GM19099 (cell line): ENCODE data around the gene OLR1.

Experiments used
- POLR2A ChIP-seq: IDR thresholded peaks from 3 replicates; pipeline ENCODE4 v1.6.1; 2011; ENCODE audit warnings: low read depth; ENCODE audit not compliant: insufficient read length; ENCODE audit errors: extremely low read depth

OLR1 gene

DNA sequence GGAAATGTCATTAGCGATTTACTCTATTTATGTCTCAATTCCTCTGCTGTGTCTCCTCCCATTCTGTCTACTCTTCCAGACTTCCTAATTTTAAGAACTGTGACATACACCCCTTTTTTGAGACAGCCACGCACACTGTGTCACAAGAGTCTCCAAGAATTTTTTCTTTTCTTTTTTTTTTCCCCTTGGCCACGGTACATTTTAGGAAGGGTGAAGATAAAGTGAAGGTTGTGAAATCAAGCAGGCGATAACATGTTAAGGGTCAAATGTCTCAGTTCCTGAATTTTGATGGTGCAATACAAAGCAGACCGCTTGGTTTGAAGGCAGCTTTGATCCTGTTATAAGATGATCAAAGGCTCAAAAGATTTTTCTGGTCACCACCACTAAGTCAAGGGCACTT, 4.3 kb downstream of the OLR1 start:
- TF ChIP-seq POLR2A: no peak

DNA sequence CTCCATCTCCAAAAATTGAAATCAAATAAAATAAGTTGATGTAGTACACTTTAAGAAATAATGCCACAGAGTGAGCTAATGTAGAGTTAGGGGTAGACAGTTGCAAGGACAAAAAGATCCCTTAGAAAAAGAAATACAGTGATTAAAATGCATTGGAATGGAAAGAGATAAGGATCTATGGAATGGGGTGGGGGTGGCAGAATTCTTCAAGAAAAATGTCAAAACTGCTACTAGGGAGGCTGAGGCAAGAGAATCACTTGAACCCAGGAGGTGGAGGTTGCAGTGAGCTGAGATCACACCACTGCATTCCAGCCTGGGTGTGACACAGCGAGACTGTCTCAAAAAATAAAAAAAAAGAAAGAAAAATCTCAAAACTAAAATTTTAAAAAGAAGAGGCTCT, 6.5 kb downstream of the OLR1 start:
- TF ChIP-seq POLR2A: no peak

DNA sequence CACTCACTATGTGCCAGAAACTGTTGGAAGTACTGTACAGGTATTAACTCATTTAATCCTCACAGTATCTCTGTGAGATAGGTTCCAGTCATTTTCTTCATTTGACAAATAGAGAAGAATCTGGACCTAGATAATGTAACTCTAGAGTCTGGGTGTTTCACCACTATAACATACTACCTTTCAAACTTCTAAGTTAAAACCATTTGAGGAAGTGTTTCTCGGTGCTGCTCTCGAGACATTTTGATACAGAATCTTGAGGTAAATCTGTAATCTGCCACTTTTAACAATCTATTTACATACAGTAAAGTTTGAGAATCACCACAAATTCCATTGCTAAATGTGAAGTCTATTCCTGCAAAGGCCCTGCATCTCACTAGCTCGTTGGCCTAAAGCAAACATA, 8.8 kb downstream of the OLR1 start:
- no peak for TF ChIP-seq POLR2A

DNA sequence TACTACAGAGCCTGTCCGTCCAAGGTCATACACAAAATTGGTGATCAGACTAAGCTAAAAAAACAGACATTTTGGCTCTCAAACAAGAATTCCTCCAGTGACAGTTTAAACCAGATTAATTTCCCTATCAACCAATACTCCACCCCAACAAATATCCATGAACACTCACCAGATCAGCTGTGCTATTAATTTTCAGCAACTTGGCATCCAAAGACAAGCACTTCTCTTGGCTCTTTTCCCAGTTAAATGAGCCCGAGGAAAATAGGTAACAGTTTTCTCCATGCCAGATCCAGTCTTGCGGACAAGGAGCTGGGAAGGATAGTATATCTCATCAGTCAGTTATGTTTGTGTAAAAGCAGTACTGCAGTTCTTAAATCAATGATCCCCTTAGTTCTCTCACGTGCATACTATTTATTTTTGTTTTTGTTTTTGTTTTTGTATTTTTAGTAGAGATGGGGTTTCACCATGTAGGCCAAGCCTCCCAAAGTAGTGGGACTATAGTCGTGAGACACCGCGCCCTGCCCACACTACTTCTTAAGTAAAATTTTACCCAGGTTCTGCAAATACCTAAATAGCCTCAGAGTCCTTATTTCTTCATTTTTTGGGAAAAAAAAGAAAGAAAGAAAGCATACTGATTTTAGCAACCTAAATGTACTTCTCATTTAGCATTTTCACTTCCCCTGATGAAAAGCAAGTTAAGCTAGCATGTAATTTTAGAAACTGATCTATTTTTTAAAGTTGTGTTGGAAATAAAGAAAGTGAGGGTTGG, 11.1 kb downstream of the OLR1 start:
- TF ChIP-seq POLR2A: no peak

DNA sequence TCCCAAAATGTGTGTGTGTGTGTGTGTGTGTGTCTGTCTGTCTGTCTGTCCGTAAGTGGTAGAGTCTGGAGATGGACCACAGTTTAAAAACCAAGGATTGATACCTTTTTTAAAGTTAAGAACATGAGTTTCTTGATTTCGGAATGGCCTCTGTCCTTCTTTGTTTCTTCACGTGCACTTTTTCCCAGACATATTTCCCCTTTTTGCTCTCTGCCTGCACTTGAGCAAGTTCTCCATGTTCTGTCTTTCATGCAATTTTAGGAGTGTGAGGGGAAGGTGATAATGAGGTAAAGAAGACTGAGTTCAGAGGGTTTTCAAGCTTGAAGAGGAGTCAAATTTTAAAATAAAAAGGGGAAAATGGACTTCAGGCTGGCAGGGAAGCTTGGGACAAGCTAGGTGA, 12.7 kb downstream of the OLR1 start:
- no peak for TF ChIP-seq POLR2A

DNA sequence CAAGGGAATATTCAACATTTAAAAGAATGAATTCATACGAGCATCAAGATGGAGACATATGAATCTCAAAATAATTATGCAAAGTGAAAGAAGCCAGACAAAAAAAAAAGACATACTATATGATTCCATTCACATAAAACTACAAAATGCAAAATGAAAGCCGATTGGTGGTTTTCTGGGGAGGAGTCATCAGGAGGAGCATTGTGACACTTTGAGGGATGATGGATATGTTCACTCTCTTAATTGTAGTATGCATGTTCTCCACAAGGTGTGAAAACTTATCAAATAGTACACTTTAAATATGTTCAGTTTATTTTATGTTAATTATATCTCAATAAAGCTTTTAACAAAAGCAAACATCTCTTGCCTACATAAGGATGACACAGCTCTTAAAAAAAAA, 13.5 kb downstream of the OLR1 start:
- no peak for TF ChIP-seq POLR2A

DNA sequence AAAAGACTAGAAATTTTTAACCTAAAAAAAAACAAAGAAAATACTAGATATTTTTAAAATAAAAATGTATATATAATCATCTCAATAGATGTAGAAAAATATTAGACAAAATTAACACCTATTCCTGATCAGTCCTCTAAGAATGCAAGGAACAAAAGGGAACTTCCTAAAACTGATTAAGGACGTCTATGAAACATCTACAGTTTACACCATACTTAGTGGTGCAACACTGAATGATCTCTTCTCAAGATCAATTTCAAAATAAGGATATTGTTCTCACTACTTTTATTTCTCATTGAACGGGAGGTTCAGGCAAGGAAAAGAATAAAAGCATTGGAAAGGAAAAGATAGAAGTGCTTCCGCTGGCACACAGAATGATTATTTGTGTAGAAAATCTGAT, 16.0 kb downstream of the OLR1 start:
- no peak for TF ChIP-seq POLR2A

DNA sequence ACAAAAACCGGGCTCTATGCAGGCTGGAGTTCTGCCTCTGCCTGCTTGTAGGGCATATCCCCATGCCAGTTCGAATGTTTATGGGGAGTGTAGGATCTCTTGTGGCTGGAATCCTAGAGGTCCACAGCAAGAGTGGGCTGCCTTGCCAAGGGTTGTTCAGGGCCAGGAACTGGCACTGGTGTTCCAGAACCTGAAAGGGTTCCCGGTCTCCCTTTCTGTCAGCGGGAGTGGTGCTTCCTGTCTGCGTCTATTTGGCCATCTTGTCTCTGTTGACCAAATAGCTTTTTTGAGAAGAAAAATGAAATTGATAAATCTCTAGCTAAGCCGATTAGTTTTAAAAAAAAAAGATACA, 17.8 kb downstream of the OLR1 start:
- no peak for TF ChIP-seq POLR2A

DNA sequence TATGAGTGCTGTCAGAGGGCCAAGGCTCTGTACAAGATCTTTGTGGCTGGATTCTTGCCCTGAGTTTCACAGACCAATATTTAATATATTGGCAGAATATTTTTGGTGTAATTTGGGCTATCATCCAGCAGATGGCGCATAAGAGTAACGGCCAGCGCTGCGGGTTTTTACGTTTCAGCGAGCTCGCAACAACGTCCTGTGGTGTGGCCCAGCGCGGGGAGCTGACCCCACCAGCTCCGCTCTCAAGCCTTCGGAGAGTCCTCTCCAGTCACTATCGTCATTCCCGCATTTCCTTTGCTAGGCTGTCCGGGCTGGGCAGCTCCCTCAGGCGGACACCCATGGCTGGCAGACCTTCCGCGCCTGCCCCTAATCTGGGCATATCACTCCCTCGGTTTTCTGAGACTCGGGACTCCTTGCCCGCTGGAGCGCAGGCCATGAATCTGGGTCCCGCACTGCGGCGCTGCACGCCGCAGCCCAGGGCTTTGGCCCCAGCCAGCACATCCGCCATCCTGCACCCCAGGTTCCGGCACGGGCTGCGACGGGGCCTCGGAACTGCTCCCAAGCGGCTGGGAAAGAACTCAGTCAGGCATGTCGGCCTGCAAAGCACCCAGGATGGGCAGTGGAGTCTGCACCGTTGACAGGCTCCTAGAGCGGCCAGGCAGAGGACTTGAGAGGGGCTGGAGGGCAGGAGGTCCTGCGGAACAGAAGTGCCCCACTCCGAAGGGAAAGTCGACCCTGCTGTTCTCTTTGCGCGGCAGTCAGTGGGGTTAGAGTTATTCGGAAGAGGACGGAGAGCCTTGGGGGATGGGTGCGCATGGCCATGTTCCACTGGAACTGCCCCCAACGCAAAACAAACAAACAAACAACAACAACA, 18.4 kb downstream of the OLR1 start:
- no peak for TF ChIP-seq POLR2A

DNA sequence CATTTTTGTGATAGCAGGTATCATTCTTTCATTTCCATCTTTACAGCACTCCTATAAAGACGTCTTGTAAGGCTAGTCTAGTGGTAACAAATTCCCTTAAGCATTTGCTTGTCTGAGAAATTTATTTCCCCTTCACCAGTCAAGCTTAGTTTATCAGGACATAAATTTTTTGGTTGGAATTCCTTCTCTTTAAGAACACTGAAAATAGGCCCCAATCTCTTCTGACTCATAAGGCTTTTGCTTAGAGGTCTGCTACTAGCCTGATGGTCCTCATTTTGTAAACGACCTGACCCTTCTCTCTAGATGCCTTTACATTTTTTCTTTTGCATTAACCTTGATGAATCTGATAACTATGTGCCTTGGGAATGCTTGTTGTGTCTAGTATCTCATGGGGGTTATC, 20.3 kb downstream of the OLR1 start:
- TF ChIP-seq POLR2A: no peak

DNA sequence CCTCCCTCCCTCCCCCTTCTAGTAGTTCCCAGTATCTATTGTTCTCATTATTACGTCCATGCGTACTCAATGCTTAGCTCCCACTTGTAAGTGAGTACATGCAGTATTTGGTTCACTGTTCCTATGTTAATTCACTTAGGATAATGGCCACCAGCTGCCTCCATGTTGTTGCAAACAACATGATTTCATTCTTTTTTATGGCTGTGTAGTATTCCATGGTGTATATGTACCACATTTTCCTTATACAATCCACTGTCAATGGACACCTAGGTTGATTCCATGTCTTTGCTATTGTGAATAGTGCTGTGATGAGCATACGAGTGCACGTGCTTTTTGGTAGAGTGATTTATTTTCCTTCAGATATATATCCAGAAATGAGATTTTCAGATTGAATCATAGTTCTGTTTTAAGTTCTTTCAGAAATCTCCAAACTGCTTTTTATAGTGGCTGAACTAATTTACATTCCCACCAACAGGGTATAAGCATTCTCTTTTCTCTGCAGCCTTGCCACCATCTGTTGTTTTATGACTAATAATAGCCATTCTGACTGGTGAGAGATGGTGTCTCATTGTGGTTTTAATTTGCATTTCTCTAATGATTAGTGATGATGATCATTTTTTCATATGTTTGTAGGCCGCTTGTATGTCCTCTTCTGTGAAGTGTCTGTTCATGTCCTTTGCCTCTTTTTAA, 24.1 kb downstream of the OLR1 start:
- no peak for TF ChIP-seq POLR2A

DNA sequence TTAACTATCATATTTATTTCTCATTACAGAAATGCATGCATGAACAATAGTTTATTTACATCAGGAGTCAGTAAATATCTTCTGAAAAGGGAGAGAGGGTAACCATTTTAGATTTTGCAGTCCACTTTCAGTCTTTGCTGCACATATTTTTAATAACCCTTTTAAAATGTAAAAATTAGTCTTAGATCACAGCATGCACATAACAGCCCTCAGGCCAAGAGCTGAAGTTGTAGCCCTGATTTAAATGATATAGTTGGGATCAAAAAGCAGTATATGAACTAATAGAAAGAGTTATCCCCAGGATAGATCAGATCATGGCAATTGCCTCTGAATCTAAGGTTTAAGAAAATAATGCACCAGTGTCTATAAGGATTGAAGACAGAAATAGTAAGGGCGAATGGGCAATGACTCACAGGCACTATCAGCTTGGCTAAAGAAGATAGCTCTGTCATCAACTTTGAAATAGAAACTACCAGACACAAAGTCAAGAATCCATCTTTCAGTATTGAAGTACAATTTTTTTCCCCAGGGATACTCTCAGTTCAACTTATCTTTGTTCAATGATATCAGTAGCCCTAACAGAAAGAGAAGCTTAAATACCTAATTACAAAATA, 28.8 kb downstream of the OLR1 start:
- TF ChIP-seq POLR2A: no peak

DNA sequence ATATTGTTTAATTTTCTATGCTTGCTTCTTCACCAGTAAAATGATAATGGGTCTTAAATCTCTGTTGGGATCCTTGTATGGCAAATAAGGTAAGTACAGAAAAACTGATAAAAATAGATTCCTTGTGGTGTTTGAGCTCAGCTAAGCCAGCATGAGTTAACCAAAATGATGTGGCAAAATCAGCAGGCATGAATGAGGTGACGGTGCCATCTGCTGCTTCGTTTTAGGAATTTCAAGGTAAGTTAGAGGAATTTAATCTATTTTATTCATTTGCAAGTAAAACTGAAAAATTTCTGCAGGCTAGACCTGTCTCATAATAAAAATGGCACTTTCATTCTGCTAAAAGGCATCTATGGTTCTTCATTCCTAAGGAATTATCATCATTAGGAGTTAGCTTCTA, 31.9 kb downstream of the OLR1 start:
- TF ChIP-seq POLR2A: no peak

DNA sequence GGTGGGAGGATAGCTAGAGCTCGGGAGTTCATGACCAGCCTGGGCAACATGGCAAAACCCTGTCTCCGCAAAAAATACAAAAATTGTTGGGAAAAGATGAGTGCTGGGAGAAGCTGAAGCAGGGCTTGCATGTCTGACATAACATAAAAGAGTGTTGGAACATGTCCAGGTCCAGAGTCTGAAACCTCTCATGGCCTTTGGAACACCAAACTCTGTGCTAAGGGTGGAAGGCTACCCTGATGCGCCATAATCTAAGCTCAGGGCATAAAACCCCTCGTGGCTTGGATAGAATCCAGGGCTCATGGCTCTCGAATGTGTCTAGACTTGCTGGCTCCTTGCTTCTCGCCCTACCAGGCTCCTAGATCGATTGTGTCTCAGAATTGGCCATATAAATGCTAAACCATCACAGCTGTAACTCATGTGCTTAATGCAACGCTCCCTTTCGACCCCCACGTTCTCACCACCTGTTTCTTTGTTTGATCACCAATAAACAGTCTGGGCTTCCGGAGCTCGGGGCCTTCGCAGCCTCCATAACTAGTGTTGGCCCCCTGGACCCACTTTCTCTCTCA, 35.2 kb downstream of the OLR1 start:
- no peak for TF ChIP-seq POLR2A

DNA sequence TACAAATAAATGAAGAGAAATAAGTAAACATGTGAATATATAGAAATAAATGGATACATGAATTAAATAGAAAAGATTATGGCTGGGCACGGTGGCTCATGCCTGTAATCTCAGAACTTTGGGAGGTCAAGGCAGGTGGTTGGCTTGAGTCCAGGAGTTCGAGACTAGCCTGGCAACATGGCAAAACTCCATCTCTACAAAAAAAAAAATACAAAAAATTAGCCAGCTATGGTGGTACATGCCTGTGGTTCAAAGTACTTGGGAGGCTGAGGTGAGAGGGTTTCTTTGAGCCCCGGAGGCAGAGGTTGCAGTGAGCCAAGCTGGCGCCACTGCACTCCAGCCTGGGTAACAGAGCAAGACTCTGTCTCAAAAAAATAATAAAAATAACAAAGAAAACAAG, 36.8 kb downstream of the OLR1 start:
- TF ChIP-seq POLR2A: no peak
